MM.1S (cell line): ENCODE results near the gene UBE2R2.
"Not testable (repeated sequence)": the region's sequence is repeated elsewhere in the genome, so short reads cannot be mapped to it uniquely, and the experiment has no call there.

Experiments used
- DNase-seq: peaks from one replicate; pipeline ENCODE4 v3.0.0-alpha.2; 2015
- H2AFZ ChIP-seq: fragments of 300-600 bp; sonication (generic); 2 replicates; pipeline ENCODE4 v1.6.0; 2016; ENCODE audit warnings: antibody characterized with exemption, low read length
- H3F3A ChIP-seq: fragments of 300-600 bp; sonication (generic); 2 replicates; pipeline ENCODE4 v1.6.1; 2016; ENCODE audit warnings: mild to moderate bottlenecking, antibody characterized with exemption, low read length, moderate library complexity, mixed read lengths; ENCODE audit not compliant: insufficient read depth
- H3K27ac ChIP-seq: fragments of 300-600 bp; sonication (generic); 2 replicates; pipeline ENCODE4 v1.5.1; 2016; ENCODE audit warnings: mild to moderate bottlenecking, low read length
- H3K27me3 ChIP-seq: fragments of 300-600 bp; sonication (generic); replicated peaks from 2 replicates; pipeline ENCODE4 v1.6.0; 2016; ENCODE audit warnings: low read length; ENCODE audit not compliant: insufficient read depth
- H3K36me3 ChIP-seq: fragments of 300-600 bp; sonication (generic); replicated peaks from 2 replicates; pipeline ENCODE4 v1.6.1; 2016; ENCODE audit warnings: mild to moderate bottlenecking, low read length, mixed read lengths; ENCODE audit not compliant: insufficient read depth
- H3K4me1 ChIP-seq: fragments of 300-600 bp; sonication (generic); 2 replicates; pipeline ENCODE4 v1.6.1; 2016; ENCODE audit warnings: low read length, mixed read lengths
- H3K4me2 ChIP-seq: fragments of 300-600 bp; sonication (generic); 2 replicates; pipeline ENCODE4 v1.6.0; 2016; ENCODE audit warnings: low read depth, low read length
- H3K4me3 ChIP-seq: fragments of 300-600 bp; sonication (generic); 2 replicates; pipeline ENCODE4 v1.5.1; 2016; ENCODE audit warnings: low read length, mixed read lengths
- H3K79me2 ChIP-seq: fragments of 300-600 bp; sonication (generic); 2 replicates; pipeline ENCODE4 v1.6.1; 2016; ENCODE audit warnings: mixed run types, low read length, mixed read lengths
- H3K9ac ChIP-seq: fragments of 300-600 bp; sonication (generic); 2 replicates; pipeline ENCODE4 v1.6.1; 2016; ENCODE audit warnings: low read length, mixed read lengths
- H3K9me2 ChIP-seq: fragments of 300-600 bp; sonication (generic); replicated peaks from 2 replicates; pipeline ENCODE4 v1.6.1; 2016; ENCODE audit warnings: mild to moderate bottlenecking, low read length, mixed read lengths; ENCODE audit not compliant: insufficient read depth
- H3K9me3 ChIP-seq: fragments of 300-600 bp; sonication (generic); replicated peaks from 2 replicates; pipeline ENCODE4 v1.6.1; 2016; ENCODE audit warnings: mild to moderate bottlenecking, low read length, mixed read lengths; ENCODE audit not compliant: insufficient read depth
- H4K20me1 ChIP-seq: fragments of 300-600 bp; sonication (generic); 2 replicates; pipeline ENCODE4 v1.6.1; 2016; ENCODE audit warnings: mild to moderate bottlenecking, low read length, moderate library complexity, mixed read lengths; ENCODE audit not compliant: insufficient read depth
- EZH2 ChIP-seq: fragments of 300-600 bp; sonication (generic); optimal IDR thresholded peaks from 2 replicates; pipeline ENCODE3; 2017; ENCODE audit warnings: low read depth, mild to moderate bottlenecking, antibody characterized with exemption, low read length, mixed read lengths
- EZH2phosphoT487 ChIP-seq: fragments of 300-600 bp; sonication (generic); IDR thresholded peaks from 2 replicates; pipeline ENCODE4 v1.6.1; 2018; ENCODE audit warnings: antibody characterized with exemption, low read length
- TF ChIP-seq, protein P1 (sequence below): fragments of 300-600 bp; sonication (generic); IDR thresholded peaks from 2 replicates; pipeline ENCODE4 v1.5.1; 2016; ENCODE audit warnings: antibody characterized with exemption, low read length, mixed read lengths

Gene UBE2R2

DNA sequence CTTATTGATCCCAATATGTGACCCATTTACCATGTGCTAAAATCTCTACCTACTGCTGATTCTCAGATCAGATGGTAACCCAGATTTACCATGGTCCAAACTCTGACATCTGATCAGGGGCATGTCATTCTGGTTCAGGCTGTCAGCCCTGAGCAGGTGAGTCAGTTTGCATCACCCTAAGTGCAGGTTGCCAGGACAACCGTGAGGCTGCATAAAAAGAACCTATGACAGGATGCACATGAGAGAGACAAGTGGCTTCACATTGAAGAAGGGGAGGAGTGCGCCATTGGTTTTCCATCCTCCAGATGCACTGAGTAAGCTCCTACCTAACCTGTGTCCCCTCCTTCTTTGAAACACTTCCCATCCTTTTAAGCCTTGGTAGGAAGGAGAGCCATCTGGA, 22.4 kb upstream of the UBE2R2 start:
- Histone ChIP-seq H3K9me3 (no peaks in the 10 kb centered on the region), H4K20me1 (no peaks in the 10 kb centered on the region), H3K27ac (no peak overlapping the region), H3K36me3 (no peaks in the 10 kb centered on the region), H3K9ac (no peak overlapping the region), H2AFZ (no peak overlapping the region), H3K4me1 (no peaks in the 10 kb centered on the region), H3K27me3 (no peaks in the 10 kb centered on the region), H3F3A (no peaks in the 10 kb centered on the region), H3K79me2 (no peaks in the 10 kb centered on the region), H3K4me2 (no peak overlapping the region), H3K9me2 (no peaks in the 10 kb centered on the region), H3K4me3 (no peak overlapping the region)
- TF ChIP-seq, protein P1, sequence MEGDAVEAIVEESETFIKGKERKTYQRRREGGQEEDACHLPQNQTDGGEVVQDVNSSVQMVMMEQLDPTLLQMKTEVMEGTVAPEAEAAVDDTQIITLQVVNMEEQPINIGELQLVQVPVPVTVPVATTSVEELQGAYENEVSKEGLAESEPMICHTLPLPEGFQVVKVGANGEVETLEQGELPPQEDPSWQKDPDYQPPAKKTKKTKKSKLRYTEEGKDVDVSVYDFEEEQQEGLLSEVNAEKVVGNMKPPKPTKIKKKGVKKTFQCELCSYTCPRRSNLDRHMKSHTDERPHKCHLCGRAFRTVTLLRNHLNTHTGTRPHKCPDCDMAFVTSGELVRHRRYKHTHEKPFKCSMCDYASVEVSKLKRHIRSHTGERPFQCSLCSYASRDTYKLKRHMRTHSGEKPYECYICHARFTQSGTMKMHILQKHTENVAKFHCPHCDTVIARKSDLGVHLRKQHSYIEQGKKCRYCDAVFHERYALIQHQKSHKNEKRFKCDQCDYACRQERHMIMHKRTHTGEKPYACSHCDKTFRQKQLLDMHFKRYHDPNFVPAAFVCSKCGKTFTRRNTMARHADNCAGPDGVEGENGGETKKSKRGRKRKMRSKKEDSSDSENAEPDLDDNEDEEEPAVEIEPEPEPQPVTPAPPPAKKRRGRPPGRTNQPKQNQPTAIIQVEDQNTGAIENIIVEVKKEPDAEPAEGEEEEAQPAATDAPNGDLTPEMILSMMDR, result no peak
- TF ChIP-seq EZH2phosphoT487 (no peak), EZH2 (no peak)
- DNase-seq, result no peak

DNA sequence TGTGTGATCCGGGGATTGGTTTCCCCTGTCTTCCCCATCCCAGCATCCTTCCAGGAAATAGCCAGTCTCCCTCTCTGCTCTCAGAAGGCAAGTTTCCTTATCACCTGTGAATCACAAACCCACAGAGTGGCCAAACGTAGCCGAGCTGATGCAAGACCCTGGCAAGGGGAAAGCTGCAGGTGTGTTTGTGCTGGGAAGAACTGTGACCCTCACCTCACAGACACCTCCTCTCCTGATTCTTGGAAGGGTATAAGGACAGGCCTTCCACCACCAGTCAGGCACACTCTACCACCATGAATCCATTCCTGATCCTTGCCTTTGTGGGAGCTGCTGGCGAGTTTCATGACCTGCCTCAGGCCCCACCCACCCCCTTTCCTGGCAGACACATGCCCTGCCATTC, 21.7 kb upstream of the UBE2R2 start, which contains the start of gene PRSS3:
Gene PRSS3 (plus strand): TSS at position 281 of the 400 bp plus-strand sequence. CDS start 13 bp downstream, at position 294.
- Histone ChIP-seq H3K4me1 (no peaks in the 10 kb centered on the region), H3F3A (no peaks in the 10 kb centered on the region), H3K79me2 (no peaks in the 10 kb centered on the region), H4K20me1 (no peaks in the 10 kb centered on the region), H3K9me2 (no peaks in the 10 kb centered on the region), H3K4me2 (no peak within 1 kb of the TSS), H3K9ac (no peak within 1 kb of the TSS), H3K4me3 (no peak within 1 kb of the TSS), H2AFZ (no peak within 1 kb of the TSS), H3K27ac (no peak within 1 kb of the TSS), H3K36me3 (no peaks in the 10 kb centered on the region), H3K27me3 (no peaks in the 10 kb centered on the region), H3K9me3 (no peaks in the 10 kb centered on the region)
- no peak for DNase-seq
- TF ChIP-seq EZH2 (no peak), EZH2phosphoT487 (no peak)
- TF ChIP-seq, protein P1, result no peak

DNA sequence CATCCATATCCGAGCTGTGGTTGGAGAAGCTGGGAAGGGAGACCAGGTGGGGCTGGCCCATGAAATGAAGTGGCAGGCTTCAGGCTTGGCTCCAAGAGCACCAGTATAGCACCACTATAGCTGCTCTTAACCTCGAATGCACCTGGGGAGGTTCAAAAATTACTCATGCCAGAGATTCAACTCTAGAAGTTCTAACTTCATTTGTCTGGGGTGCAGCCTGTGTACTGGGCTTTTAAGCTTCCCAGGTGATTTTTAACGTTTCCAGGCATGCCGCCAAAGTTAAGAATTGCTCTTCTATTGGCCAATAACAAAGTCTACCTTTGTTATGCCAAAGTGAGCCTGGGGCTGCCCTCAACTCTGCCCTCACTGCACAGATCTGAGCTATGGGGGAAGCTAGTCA, 21.1 kb upstream of the UBE2R2 start:
- no peaks in the 10 kb centered on the region for H4K20me1 ChIP-seq
- TF ChIP-seq EZH2 (no peak), EZH2phosphoT487 (no peak)
- TF ChIP-seq, protein P1, result no peak

DNA sequence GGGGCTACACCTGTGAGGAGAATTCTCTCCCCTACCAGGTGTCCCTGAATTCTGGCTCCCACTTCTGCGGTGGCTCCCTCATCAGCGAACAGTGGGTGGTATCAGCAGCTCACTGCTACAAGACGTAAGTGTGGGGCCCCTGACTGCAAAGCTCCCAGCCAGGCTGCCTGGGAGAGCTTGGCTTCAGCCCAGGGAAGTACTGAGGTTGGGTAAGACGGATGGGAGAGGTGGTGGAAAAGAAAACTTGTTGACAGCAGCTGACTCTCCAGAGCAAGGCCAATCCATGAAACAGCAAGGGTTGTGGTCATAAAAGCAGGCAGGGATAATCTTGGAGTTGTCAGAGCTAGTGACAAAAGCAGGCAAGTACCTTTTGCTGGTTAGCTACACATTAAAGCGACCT, 20.3 kb upstream of the UBE2R2 start:
- not testable (repeated sequence) for H3K4me3 ChIP-seq, H4K20me1 ChIP-seq, H3K4me1 ChIP-seq, H3K27ac ChIP-seq, H3K36me3 ChIP-seq, H3K27me3 ChIP-seq, DNase-seq, H3K9me3 ChIP-seq, H3K79me2 ChIP-seq, H3K4me2 ChIP-seq, H3K9ac ChIP-seq, H3K9me2 ChIP-seq, H3F3A ChIP-seq, H2AFZ ChIP-seq

More for the DNA sequence above, 21.1 kb upstream of the UBE2R2 start:
- Histone ChIP-seq H3K9me3 (no peaks in the 10 kb centered on the region), H3K79me2 (no peaks in the 10 kb centered on the region), H3K27ac (no peak overlapping the region), H3F3A (no peaks in the 10 kb centered on the region), H3K9ac (no peak overlapping the region), H3K4me1 (no peaks in the 10 kb centered on the region), H3K27me3 (no peaks in the 10 kb centered on the region), H3K36me3 (no peaks in the 10 kb centered on the region), H3K4me3 (no peak overlapping the region), H3K4me2 (no peak overlapping the region), H2AFZ (no peak overlapping the region), H3K9me2 (no peaks in the 10 kb centered on the region)
- DNase-seq, result no peak
